Activated T-cell treated with anti-CD3 and anti-CD28 coated beads for 4 hours (primary cell): ENCODE data around the gene AUTS2.

Source experiments
- DNase-seq: peaks from one replicate; pipeline ENCODE4 v3.0.0-alpha.2; 2020

AUTS2 gene

GRCh38 chr7:69868921-69869320 is 270.6 kb downstream of the AUTS2 start:
- no peak for DNase-seq

- DNase-seq, result no peak
Measured at GRCh38 chr7:69871213-69871885, 273.1 kb downstream of the AUTS2 start.

- no peak for DNase-seq
Measured at GRCh38 chr7:69871886-69872569, 273.8 kb downstream of the AUTS2 start.

GRCh38 chr7:69873512-69873911 is 275.2 kb downstream of the AUTS2 start:
- no peak for DNase-seq

- DNase-seq, result no peak
Measured at GRCh38 chr7:69878015-69878414, 279.7 kb downstream of the AUTS2 start.

GRCh38 chr7:69878591-69878990 is 280.3 kb downstream of the AUTS2 start:
- DNase-seq, result no peak

- DNase-seq, result no peak
Measured at GRCh38 chr7:69879989-69880388, 281.7 kb downstream of the AUTS2 start.

GRCh38 chr7:69880840-69881239 is 282.6 kb downstream of the AUTS2 start:
- no peak for DNase-seq

GRCh38 chr7:69882269-69882668 is 284.0 kb downstream of the AUTS2 start:
- DNase-seq, result no peak

GRCh38 chr7:69883399-69883891 is 285.2 kb downstream of the AUTS2 start:
- no peak for DNase-seq

GRCh38 chr7:69885431-69885830 is 287.2 kb downstream of the AUTS2 start:
- no peak for DNase-seq

GRCh38 chr7:69889338-69889975 is 291.2 kb downstream of the AUTS2 start:
- DNase-seq, result no peak

GRCh38 chr7:69889976-69890351 is 291.7 kb downstream of the AUTS2 start:
- DNase-seq, result no peak

- no peak for DNase-seq
Measured at GRCh38 chr7:69892790-69893189, 294.5 kb downstream of the AUTS2 start.

GRCh38 chr7:69893906-69894305 is 295.6 kb downstream of the AUTS2 start:
- DNase-seq, result no peak

- no peak for DNase-seq
Measured at GRCh38 chr7:69895446-69895845, 297.2 kb downstream of the AUTS2 start.

GRCh38 chr7:69896121-69896520 is 297.8 kb downstream of the AUTS2 start:
- DNase-seq, result no peak

GRCh38 chr7:69898189-69898588 is 299.9 kb downstream of the AUTS2 start:
- DNase-seq, result no peak

- no peak for DNase-seq
Measured at GRCh38 chr7:69903410-69903809, 305.1 kb downstream of the AUTS2 start.

- DNase-seq, result no peak
Measured at GRCh38 chr7:69906283-69906995, 308.2 kb downstream of the AUTS2 start.

- DNase-seq, result no peak
Measured at GRCh38 chr7:69907720-69908119, 309.4 kb downstream of the AUTS2 start.

GRCh38 chr7:69908454-69908853 is 310.2 kb downstream of the AUTS2 start:
- no peak for DNase-seq

- DNase-seq, result no peak
Measured at GRCh38 chr7:69910150-69910549, 311.9 kb downstream of the AUTS2 start.
